A549 (cell line): ENCODE results near the gene SLC6A6.

Source experiments
- EP300 ChIP-seq, 2 experiments: fragments of >200 bp; sonication (Bioruptor Twin); formaldehyde crosslinking; IDR thresholded peaks; 2 replicates in 1 of 2; 3 replicates in 1 of 2; pipeline ENCODE4 v1.6.1; 2016 to 2017
- POLR2A ChIP-seq: IDR thresholded peaks from 2 replicates; pipeline ENCODE4 v1.6.1; 2012; ENCODE audit warnings: mild to moderate bottlenecking, low read length
- ZFP36 ChIP-seq: fragments of 450-650 bp; IDR thresholded peaks from 2 replicates; pipeline ENCODE4 v1.6.1; 2014; ENCODE audit warnings: borderline replicate concordance; ENCODE audit not compliant: partially characterized antibody
- TF ChIP-seq, protein P1 (sequence below): fragments of 450-650 bp; IDR thresholded peaks from 2 replicates; pipeline ENCODE4 v1.6.1; 2014; ENCODE audit warnings: antibody characterized with exemption
- TF ChIP-seq, protein P2 (sequence below): fragments of 200-600 bp; sonication (generic); IDR thresholded peaks from 2 replicates; pipeline ENCODE4 v1.6.1; 2016; ENCODE audit warnings: antibody characterized with exemption, mild to moderate bottlenecking, moderate library complexity

GRCh38 chr3:14461006-14461747, 58.8 kb downstream of the SLC6A6 start:
- no peak for TF ChIP-seq EP300 (IDR thresholded peaks at IDR 0.05)
- no peak for TF ChIP-seq ZFP36
- TF ChIP-seq, protein P1, sequence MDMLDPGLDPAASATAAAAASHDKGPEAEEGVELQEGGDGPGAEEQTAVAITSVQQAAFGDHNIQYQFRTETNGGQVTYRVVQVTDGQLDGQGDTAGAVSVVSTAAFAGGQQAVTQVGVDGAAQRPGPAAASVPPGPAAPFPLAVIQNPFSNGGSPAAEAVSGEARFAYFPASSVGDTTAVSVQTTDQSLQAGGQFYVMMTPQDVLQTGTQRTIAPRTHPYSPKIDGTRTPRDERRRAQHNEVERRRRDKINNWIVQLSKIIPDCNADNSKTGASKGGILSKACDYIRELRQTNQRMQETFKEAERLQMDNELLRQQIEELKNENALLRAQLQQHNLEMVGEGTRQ = no peak
- no peak for TF ChIP-seq POLR2A
- TF ChIP-seq, protein P2, sequence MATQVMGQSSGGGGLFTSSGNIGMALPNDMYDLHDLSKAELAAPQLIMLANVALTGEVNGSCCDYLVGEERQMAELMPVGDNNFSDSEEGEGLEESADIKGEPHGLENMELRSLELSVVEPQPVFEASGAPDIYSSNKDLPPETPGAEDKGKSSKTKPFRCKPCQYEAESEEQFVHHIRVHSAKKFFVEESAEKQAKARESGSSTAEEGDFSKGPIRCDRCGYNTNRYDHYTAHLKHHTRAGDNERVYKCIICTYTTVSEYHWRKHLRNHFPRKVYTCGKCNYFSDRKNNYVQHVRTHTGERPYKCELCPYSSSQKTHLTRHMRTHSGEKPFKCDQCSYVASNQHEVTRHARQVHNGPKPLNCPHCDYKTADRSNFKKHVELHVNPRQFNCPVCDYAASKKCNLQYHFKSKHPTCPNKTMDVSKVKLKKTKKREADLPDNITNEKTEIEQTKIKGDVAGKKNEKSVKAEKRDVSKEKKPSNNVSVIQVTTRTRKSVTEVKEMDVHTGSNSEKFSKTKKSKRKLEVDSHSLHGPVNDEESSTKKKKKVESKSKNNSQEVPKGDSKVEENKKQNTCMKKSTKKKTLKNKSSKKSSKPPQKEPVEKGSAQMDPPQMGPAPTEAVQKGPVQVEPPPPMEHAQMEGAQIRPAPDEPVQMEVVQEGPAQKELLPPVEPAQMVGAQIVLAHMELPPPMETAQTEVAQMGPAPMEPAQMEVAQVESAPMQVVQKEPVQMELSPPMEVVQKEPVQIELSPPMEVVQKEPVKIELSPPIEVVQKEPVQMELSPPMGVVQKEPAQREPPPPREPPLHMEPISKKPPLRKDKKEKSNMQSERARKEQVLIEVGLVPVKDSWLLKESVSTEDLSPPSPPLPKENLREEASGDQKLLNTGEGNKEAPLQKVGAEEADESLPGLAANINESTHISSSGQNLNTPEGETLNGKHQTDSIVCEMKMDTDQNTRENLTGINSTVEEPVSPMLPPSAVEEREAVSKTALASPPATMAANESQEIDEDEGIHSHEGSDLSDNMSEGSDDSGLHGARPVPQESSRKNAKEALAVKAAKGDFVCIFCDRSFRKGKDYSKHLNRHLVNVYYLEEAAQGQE = no peak
